Limb (tissue), 2 donors: ENCODE data around the gene HCFC2.

Experiments used
- DNase-seq, 2 donors: peaks; one replicate each; pipeline ENCODE4 v3.0.0-alpha.2; 2016; ENCODE audit errors: extremely low spot score in 2 of 2

HCFC2 gene

GRCh38 chr12:104115587-104115975 is 51.2 kb downstream of the HCFC2 start:
- DNase-seq: no peak

GRCh38 chr12:104121001-104121400 is 56.7 kb downstream of the HCFC2 start:
- DNase-seq: no peak

DNA sequence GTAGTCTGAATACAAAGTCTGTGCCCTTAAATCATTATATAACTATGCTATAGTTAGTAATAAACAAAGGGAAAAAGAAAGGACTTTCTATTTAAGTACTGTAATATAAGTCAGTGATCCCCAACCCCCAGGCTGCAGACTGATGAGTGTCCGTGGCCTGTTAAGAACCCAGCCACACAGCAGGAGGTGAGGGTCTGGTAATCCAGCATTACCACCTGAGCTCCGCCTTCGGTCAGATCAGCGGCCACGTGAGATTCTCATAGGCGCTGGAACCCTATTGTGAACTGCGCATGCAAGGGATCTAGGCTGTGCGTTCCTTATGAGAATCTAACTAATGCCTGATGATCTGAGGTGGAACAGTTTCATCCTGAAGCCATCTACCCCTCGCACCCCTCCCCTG is 58.0 kb downstream of the HCFC2 start:
- DNase-seq: no peak

DNA sequence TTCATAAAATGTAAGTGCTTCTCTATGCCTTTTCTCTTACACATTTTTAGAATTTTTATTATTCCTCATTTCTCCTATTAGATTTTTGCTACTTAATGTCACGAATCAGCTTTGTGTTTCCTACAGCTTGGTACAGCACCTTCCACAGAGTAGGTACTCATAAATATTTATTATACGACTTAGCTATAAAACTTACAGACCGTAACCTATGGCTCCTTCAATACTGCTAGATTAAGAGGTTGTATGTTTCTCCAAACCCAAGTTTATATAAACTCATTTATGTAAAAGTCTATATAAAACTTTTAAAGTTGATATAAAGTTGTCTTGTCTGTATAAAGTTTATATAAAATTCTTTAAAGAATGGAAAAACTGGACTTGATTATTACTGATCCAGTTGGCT is 62.2 kb downstream of the HCFC2 start:
- no peak for DNase-seq

DNA sequence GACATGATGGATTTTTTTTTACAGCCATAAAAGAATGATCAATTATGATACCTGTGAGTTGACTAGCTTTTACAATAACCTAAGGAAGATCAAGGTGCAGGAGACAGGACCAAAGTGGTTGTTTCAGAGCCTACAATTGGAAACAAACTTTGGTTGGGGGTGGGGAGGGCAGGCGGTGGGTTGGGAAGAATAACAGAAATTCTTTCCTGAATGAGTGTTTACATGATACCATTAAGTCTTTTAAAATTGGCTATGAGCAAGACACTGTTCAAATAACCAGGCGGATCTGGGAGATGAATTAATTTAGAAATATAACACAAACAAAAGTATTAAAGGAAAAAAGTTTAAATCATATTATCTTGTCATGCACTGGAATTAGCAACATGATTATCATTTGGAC is 66.4 kb downstream of the HCFC2 start:
- DNase-seq: no peak

DNA sequence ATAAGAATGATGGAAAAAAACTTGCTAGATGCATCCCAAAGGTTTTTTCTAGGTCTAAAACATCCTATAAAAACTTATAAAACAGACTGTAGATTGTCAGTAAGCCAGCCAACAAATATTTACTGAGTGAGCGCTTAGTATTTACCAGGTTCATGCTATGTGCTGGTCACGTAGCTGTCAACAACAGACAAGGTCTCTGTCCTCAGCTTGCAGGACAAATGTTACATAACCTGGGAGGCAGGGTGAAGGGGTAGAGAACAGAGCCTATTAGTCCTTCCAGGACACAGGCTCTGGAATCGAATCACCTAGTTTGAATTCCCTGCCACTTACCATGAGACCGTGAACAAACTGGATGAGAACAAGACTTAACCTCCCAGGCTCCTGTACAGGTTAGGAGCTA is 67.3 kb downstream of the HCFC2 start:
- no peak for DNase-seq

- DNase-seq: no peak
Measured at GRCh38 chr12:104132351-104132956, 68.1 kb downstream of the HCFC2 start.

DNA sequence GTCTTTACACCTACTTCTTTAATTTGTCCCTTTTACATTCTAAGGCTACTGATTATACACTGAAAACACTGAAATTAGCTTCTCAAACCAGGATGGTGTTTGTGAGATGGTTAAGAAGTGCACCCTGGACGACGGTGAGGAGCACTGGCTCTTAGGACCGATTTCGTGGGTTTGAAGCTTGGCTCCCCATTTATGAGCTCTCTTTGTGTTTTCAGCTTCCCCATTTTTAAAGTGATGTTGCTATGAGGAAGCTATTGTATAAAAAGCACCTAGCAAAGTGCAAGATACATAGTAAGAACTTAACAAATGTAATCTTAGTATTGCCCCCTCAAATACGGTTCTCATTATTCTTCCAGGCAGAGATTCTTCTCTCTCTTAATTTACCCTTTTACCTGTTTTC is 69.0 kb downstream of the HCFC2 start:
- no peak for DNase-seq

DNA sequence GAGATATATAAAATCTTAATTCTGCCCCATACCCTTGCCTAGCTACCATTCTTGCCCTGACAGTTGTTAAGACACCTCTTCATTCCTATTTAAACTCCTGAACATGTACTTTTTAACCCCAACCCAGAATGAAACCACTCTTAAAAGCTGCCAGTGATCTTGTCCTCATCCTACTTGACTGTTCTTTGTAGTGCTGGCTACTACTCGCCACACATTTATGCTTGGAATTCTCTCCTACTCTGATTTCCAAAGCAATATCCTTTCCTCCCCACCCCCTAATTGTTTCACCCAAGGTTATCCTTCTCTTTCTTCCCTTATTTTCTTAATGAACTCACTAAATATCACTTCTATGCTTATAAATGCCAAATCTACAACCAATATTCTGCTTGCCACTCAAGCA is 69.5 kb downstream of the HCFC2 start:
- no peak for DNase-seq

GRCh38 chr12:104134882-104135281 is 70.6 kb downstream of the HCFC2 start:
- DNase-seq: no peak

GRCh38 chr12:104136577-104136976 is 72.2 kb downstream of the HCFC2 start:
- peak in 1 of 2 donors; percentile 22 for DNase-seq

DNA sequence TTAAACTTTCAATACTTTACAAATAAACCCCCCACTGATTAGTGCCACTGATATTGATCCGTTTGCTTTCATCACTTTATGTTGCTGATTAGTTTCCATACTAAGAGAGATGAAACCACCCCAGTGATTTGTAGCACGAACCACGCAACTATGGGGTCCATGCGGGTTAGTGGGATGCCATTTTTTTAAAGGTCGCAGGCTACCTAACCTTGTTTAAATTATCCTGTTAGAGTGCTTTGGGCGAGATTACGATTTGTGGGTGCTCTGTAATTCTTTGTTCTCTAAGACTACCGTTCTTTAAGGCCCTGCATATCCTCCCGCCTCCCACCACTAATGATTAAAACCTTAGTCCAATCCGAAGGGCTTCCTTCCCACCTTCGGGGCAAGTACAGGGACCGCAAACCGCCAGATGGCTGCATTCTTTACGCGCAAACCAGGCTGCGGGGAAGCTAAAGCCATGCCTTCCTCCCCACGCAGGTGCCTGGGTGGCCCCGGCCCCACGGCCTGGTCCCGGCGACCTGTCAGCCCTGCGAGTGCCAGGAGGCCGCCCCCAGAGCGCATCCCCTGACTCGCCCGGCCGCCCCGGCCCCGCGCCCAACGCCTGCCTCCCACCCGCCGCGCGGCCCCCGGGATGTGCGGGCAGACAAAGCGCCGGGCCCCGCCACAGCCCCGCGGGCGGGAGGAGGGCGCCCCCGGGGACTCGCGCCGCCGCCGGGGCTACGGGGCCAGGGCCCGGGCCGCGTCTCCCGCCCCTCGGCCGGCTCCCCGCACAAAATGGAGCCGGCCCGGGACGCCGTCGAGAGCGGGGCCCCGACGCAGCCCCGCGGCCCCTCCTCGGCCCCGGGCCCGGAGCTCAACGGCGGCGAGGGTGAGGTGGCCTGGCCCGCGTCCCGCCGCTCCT is 72.9 kb downstream of the HCFC2 start:
- peak; percentile 22 to 74 for DNase-seq

DNA sequence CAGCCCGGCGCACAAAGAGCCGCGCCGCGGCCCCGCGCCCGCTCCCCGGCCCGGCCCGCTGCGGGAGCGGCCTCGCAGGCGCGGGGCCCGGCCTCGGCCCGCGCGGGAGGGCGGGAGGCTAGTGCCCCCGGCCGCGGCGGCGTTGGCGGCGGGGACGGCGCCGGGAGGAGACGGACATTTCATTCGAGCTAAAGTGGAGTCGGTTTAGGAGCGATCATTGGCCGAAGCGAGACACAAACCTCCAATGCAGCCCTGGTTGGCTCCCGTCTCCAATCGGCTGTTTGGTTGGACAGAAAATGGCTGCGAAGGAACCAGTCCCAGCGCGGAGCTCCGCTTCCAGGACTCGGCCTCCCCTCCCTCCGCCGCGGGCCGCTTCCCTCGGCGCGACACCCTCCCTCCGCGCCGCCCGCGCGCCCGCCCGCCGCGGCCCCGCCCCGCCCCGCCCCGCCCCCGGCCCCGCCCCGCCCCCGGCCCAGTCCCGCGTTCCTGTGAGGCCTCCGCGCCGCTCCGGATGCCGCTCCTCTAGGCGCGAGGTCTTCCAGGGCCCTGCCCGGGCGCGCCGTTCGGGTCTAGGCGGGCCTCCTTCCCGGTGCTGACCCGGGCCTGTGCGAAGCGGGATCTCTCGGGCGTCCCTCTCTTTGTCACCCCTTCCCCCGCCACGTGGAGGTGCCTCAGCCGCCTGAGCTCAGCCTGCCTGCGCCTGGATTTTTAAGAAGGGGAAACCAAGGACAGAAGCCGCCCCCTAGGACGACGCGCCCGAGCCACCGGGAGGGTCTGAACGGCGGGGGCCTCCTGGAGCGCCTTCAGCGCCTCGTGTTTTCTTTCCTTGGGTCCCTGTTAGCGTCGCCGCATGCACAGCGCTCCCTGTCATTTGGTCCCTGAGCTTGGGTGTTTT is 73.8 kb downstream of the HCFC2 start, which contains the start of gene NFYB:
TSS of gene NFYB (minus strand) at position 309 of the 895 bp plus-strand sequence. CDS start 2,757 bp downstream, outside the sequence.
- peak; percentile 94 to 96 for DNase-seq

DNA sequence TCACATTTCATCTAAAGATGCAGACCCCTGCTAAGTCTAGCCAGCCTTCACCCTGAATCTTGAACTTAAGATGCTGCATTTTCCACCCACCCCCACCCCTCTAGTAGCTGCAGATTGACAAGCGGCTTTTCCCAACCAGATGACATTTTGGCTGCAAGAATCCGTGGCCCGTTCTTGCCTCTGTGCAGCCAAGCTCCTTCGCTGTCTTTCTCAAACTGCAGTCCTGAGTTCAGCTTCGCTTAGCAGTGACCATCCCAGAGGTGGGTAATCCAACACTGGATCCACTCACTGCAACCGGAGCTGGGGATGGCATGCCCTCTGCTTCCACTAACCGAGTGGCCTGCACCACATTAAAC is 74.4 kb downstream of the HCFC2 start:
- DNase-seq: no peak

- no peak for DNase-seq
Measured at GRCh38 chr12:104142543-104142942, 78.2 kb downstream of the HCFC2 start.

- no peak for DNase-seq
Measured at GRCh38 chr12:104143002-104143401, 78.7 kb downstream of the HCFC2 start.

DNA sequence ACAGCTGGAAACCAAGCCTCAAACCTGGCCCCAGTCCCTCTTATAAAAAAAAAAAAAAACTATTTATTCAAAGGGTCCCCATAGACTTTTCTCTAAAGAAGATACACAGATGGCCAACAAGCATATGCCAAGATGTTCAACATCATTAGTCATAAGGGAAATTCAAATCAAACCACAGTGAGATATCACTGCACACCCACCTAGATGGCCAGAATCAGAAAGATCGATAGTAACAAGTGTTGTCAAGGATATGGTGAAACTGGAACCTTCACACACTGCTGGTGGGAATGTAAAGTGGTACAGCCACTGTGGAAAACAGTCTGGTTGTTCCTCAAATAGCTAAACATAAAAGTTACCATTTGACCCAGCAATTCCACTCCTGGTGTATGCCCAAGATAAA is 79.6 kb downstream of the HCFC2 start:
- DNase-seq: no peak

DNA sequence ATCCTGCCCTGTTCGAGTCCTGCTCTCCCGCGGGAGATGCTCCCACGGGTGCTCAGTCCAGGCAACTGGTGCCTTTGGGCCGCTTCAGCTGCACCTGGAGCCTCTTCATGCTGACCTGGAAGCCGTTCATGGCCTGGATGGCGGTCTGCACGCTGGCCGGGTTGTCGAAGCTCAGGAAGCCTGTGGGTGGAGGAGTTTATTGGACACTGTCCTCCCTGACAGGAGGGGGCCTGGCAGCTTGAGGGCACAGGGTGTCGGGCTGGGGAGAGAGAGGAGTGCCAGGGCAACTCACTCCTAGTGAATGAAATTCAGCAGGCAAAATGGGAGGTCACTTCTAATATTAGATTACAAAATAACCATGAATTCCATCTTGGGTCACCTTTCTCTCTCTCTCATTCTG is 83.0 kb downstream of the HCFC2 start:
- DNase-seq: no peak

GRCh38 chr12:104150416-104150815 is 86.1 kb downstream of the HCFC2 start:
- DNase-seq: no peak

DNA sequence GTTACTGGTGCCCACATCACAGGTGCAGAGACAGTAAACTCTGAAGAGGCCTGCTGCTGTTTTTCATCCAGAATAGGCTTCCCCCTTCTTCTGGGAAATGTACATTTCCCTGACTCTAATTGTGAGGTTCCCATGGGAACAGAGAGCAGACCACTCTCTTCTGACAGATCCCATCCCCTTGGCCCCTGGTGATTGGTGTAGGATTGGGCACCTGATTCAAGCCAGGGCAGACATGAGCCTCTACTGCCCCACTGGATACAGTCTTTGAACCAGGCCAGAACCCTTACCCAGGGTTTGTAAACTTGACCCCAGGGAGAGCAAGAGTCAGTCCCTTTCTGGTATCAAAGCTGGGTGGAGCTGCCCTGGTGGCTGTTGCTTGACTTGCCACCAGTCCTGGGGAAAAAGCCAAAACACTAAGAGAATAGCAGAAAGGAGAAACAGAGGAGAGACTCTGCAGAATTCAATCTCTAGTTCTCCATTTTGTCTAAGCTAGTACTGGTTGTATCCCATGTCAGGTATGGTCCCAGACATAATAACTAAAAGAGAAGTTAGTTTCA is 88.4 kb downstream of the HCFC2 start:
- no peak for DNase-seq

- DNase-seq: no peak
Measured at GRCh38 chr12:104154286-104154685, 90.0 kb downstream of the HCFC2 start.

DNA sequence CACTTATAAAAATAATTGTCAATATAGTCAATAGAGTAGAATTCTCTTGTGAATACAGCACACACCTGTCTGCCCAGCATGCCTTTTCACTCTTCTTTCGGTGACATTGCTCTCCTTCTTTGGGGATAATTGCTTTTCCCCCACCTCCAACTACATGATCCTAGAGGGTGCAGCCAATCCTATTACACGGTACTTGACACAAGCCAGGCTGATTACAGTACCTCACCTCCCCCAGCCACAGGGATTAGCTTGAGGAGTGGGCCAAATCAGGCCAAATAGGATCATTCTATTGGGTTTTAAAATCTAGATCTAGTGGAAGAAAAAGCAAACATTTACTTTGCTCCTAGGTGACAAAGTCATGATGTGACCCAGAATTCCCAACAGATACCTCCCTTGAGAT is 90.5 kb downstream of the HCFC2 start:
- DNase-seq: no peak
